SK-N-SH (cell line): ENCODE results near the gene WWOX. TPM values are rescaled to one million over a fixed set of nuclear protein-coding genes. Genes with fewer than 3 reads are reported as not detected.

Source experiments
- CTCF ChIA-PET: fragments of 300-600, 350-600 bp; formaldehyde crosslinking; extraction: SDS; loops from one replicate; lab custom pipeline; 2021; lab: Yijun Ruan, JAX
- POLR2A ChIA-PET: fragments of 350-600 bp; sonication (Branson Sonifier 250); formaldehyde crosslinking; extraction: SDS; loops from one replicate; lab custom pipeline; 2020; ENCODE audit warnings: antibody characterized with exemption, inconsistent platforms; lab: Yijun Ruan, JAX
- DNase-seq: peaks from one replicate; pipeline ENCODE4 v3.0.0; 2012
- H2AFZ ChIP-seq: fragments of 200-600 bp; sonication (generic); 2 replicates; pipeline ENCODE4 v1.8.1; 2016; ENCODE audit warnings: antibody characterized with exemption, mild to moderate bottlenecking, low read depth
- H3F3A ChIP-seq: fragments of 200-600 bp; sonication (generic); replicated peaks from 2 replicates; pipeline ENCODE3; 2016; ENCODE audit warnings: antibody characterized with exemption, mild to moderate bottlenecking; ENCODE audit not compliant: insufficient read depth
- H3K27ac ChIP-seq, 2 experiments: fragments of 200-500 bp in 1 of 2; fragments of 200-600 bp in 1 of 2; sonication (Bioruptor generic) in 1 of 2; sonication (generic), shearing (Covaris generic) in 1 of 2; 2 replicates each; pipeline versions ENCODE4 v1.5.1 to v1.6.1; 2014 to 2016; ENCODE audit warnings: low read depth in 2 of 2, inconsistent platforms in 1 of 2, low read length in 1 of 2, mild to moderate bottlenecking in 1 of 2, mixed read lengths in 1 of 2
- H3K27me3 ChIP-seq: fragments of 200-600 bp; sonication (generic), shearing (Covaris generic); 2 replicates; pipeline ENCODE4 v1.6.1; 2016; ENCODE audit warnings: mixed run types; ENCODE audit not compliant: insufficient read depth
- H3K36me3 ChIP-seq, 2 experiments: fragments of 200-500 bp in 1 of 2; fragments of 200-600 bp in 1 of 2; sonication (Bioruptor generic) in 1 of 2; sonication (generic) in 1 of 2; replicated peaks in 1 of 2; 2 replicates each; pipeline versions ENCODE3 to v1.5.1; 2014 to 2016; ENCODE audit warnings: low read length in 1 of 2, mild to moderate bottlenecking in 1 of 2; ENCODE audit not compliant: insufficient read depth in 2 of 2, control insufficient read depth in 1 of 2
- H3K4me1 ChIP-seq, 2 experiments: fragments of 200-500 bp in 1 of 2; fragments of 200-600 bp in 1 of 2; sonication (Bioruptor generic) in 1 of 2; sonication (generic), shearing (Covaris generic) in 1 of 2; 2 replicates each; pipeline versions ENCODE4 v1.5.1 to v1.6.1; 2014 to 2016; ENCODE audit warnings: low read depth in 1 of 2, low read length in 1 of 2, mixed run types in 1 of 2; ENCODE audit not compliant: insufficient read depth in 2 of 2, control insufficient read depth in 1 of 2
- H3K4me2 ChIP-seq: fragments of 200-600 bp; sonication (generic), shearing (Covaris generic); 2 replicates; pipeline ENCODE4 v1.6.1; 2017; ENCODE audit warnings: mixed run types
- H3K4me3 ChIP-seq, 2 experiments: fragments of 200-500 bp in 1 of 2; fragments of 200-600 bp in 1 of 2; sonication (Bioruptor generic) in 1 of 2; sonication (generic), shearing (Covaris generic) in 1 of 2; 2 replicates each; pipeline versions ENCODE4 v1.5.1 to v1.8.1; 2014 to 2016; ENCODE audit warnings: low read depth in 2 of 2, inconsistent platforms in 1 of 2, low read length in 1 of 2, mild to moderate bottlenecking in 1 of 2, mixed read lengths in 1 of 2, moderate library complexity in 1 of 2
- H3K79me2 ChIP-seq: fragments of 200-600 bp; sonication (generic); 2 replicates; pipeline ENCODE4 v1.8.1; 2017; ENCODE audit warnings: mild to moderate bottlenecking; ENCODE audit not compliant: insufficient read depth
- H3K9ac ChIP-seq: fragments of 200-600 bp; sonication (generic); 2 replicates; pipeline ENCODE4 v1.6.1; 2017; ENCODE audit warnings: mixed run types
- H3K9me2 ChIP-seq: fragments of 200-600 bp; sonication (generic); 2 replicates; pipeline ENCODE4 v1.6.1; 2017; ENCODE audit warnings: mixed run types
- H3K9me3 ChIP-seq: fragments of 200-600 bp; sonication (generic); 2 replicates; pipeline ENCODE4 v1.6.1; 2017; ENCODE audit warnings: mixed run types, mild to moderate bottlenecking, moderate library complexity
- H4K20me1 ChIP-seq: fragments of 200-600 bp; sonication (generic); 2 replicates; pipeline ENCODE4 v1.6.1; 2017; ENCODE audit warnings: mild to moderate bottlenecking, mixed run types; ENCODE audit not compliant: insufficient read depth
- CTCF ChIP-seq: fragments of 200-600 bp; sonication (generic); IDR thresholded peaks from 2 replicates; pipeline ENCODE4 v1.6.1; 2017; ENCODE audit warnings: antibody characterized with exemption, mild to moderate bottlenecking, moderate library complexity
- ELF1 ChIP-seq: IDR thresholded peaks from 2 replicates; pipeline ENCODE4 v1.4.0; 2012
- EP300 ChIP-seq, 2 experiments: IDR thresholded peaks; 2 replicates each; pipeline versions ENCODE4 v1.4.0 to v1.6.1; 2012; ENCODE audit warnings: borderline replicate concordance in 1 of 2, low read depth in 1 of 2, low read length in 1 of 2
- FOSL2 ChIP-seq: IDR thresholded peaks from 2 replicates; pipeline ENCODE4 v1.4.0; 2012; ENCODE audit warnings: low read depth, mild to moderate bottlenecking, moderate library complexity, borderline replicate concordance
- FOXM1 ChIP-seq: IDR thresholded peaks from 2 replicates; pipeline ENCODE4 v1.4.0; 2012; ENCODE audit warnings: low read depth, mild to moderate bottlenecking
- NFIC ChIP-seq: IDR thresholded peaks from 2 replicates; pipeline ENCODE4 v1.4.0; 2012; ENCODE audit warnings: borderline replicate concordance
- RAD21 ChIP-seq: IDR thresholded peaks from 2 replicates; pipeline ENCODE4 v1.6.1; 2012; ENCODE audit warnings: mild to moderate bottlenecking, low read length
- REST ChIP-seq: IDR thresholded peaks from 2 replicates; pipeline ENCODE4 v1.6.1; 2012; ENCODE audit warnings: mild to moderate bottlenecking, low read depth, low read length, moderate library complexity
- RXRA ChIP-seq: IDR thresholded peaks from 2 replicates; pipeline ENCODE4 v1.4.0; 2012; ENCODE audit warnings: low read depth, mild to moderate bottlenecking, borderline replicate concordance
- SMC3 ChIP-seq: IDR thresholded peaks from 2 replicates; pipeline ENCODE4 v1.6.1; 2012; ENCODE audit warnings: low read depth, low read length, improper control_type of control experiment
- ZBTB33 ChIP-seq: IDR thresholded peaks from 2 replicates; pipeline ENCODE4 v1.4.0; 2012; ENCODE audit warnings: low read depth, borderline replicate concordance
- WGBS: methylation state at CpG from one replicate; pipeline ENCODE4 v1.1.6; 2017; ENCODE audit warnings: low lambda C conversion rate; 5-methylcytosine and 5-hydroxymethylcytosine counted together
- polyA plus RNA-seq, 3 experiments: library from polyadenylated mRNA; depleted of rRNA; stranded (reverse); fragments of >200 nt; gene quantifications; 2 replicates each; pipeline ENCODE4 v1.2.3, GENCODE V29; 2012
- TF ChIP-seq, protein P1 (sequence below): fragments of 150-350 bp; IDR thresholded peaks from 2 replicates; pipeline ENCODE4 v1.6.1; 2017; ENCODE audit warnings: antibody characterized with exemption, low read length, low read depth, borderline replicate concordance

The WWOX gene
- polyA plus RNA-seq, 1 of the 3 experiments (the other 2 are of a cell fraction) = 10.8 TPM

GRCh38 chr16:78375055-78375679, 275.7 kb downstream of the WWOX start:
- DNase-seq = no peak
- H3F3A ChIP-seq = no peaks in the 10 kb centered on the region
- no peaks in the 10 kb centered on the region for H3K36me3 ChIP-seq
- ChIA-PET CTCF (no interaction called here), POLR2A (no interaction called here)
- no peak overlapping the region for H3K4me2 ChIP-seq
- no peak for TF ChIP-seq SMC3
- TF ChIP-seq NFIC = no peak
- TF ChIP-seq RXRA = no peak
- TF ChIP-seq FOSL2 = no peak
- TF ChIP-seq ELF1 = no peak
- no peak for TF ChIP-seq CTCF
- TF ChIP-seq, protein P1, sequence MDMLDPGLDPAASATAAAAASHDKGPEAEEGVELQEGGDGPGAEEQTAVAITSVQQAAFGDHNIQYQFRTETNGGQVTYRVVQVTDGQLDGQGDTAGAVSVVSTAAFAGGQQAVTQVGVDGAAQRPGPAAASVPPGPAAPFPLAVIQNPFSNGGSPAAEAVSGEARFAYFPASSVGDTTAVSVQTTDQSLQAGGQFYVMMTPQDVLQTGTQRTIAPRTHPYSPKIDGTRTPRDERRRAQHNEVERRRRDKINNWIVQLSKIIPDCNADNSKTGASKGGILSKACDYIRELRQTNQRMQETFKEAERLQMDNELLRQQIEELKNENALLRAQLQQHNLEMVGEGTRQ = no peak
- TF ChIP-seq ZBTB33 = no peak
- TF ChIP-seq FOXM1 = no peak
- TF ChIP-seq REST = no peak
- TF ChIP-seq EP300 (IDR thresholded peaks at IDR 0.05; ENCODE audit: borderline replicate concordance in 1 of 2, low read depth in 1 of 2, low read length in 1 of 2) = no peak
- TF ChIP-seq RAD21 = no peak
- H3K9ac ChIP-seq = no peak overlapping the region
- H3K4me1 ChIP-seq = no peaks in the 10 kb centered on the region
- H3K9me2 ChIP-seq = no peaks in the 10 kb centered on the region
- H3K27me3 ChIP-seq = no peaks in the 10 kb centered on the region
- no peak overlapping the region for H2AFZ ChIP-seq
- H3K4me3 ChIP-seq = no peak overlapping the region
- no peaks in the 10 kb centered on the region for H3K9me3 ChIP-seq
- no peaks in the 10 kb centered on the region for H4K20me1 ChIP-seq
- no peak overlapping the region for H3K27ac ChIP-seq
- WGBS = 83% methylated on average over 15 of the region's 15 CpGs
- no peaks in the 10 kb centered on the region for H3K79me2 ChIP-seq
